Measurements from ENCODE around the gene EIF2AK3.

- no peak for TF ChIP-seq EZH2 (IDR thresholded peaks at IDR 0.05; ENCODE audit: low read length, missing control alignments)
- TF ChIP-seq, protein P1, sequence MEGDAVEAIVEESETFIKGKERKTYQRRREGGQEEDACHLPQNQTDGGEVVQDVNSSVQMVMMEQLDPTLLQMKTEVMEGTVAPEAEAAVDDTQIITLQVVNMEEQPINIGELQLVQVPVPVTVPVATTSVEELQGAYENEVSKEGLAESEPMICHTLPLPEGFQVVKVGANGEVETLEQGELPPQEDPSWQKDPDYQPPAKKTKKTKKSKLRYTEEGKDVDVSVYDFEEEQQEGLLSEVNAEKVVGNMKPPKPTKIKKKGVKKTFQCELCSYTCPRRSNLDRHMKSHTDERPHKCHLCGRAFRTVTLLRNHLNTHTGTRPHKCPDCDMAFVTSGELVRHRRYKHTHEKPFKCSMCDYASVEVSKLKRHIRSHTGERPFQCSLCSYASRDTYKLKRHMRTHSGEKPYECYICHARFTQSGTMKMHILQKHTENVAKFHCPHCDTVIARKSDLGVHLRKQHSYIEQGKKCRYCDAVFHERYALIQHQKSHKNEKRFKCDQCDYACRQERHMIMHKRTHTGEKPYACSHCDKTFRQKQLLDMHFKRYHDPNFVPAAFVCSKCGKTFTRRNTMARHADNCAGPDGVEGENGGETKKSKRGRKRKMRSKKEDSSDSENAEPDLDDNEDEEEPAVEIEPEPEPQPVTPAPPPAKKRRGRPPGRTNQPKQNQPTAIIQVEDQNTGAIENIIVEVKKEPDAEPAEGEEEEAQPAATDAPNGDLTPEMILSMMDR (conservative IDR thresholded peaks at IDR 0.05 in 1 of 2, IDR thresholded peaks at IDR 0.05 in 1 of 2; ENCODE audit: low read depth in 1 of 2, low read length in 2 of 2) = no peak
These were observed 31.0 kb downstream of the EIF2AK3 start for GRCh38 chr2:88596141-88596830.

Data from fibroblast of lung (primary cell).